ENCODE results near the gene MORC4. TPM values are rescaled to one million over a fixed set of nuclear protein-coding genes. Genes with fewer than 3 reads are reported as not detected.
"Not testable (repeated sequence)": the region's sequence is repeated elsewhere in the genome, so short reads cannot be mapped to it uniquely, and the experiment has no call there.

Gene MORC4
- total RNA-seq, 3 donors from 2014 or later (not counting 1 experiment from before 2014, with no cell fraction given), result 2.5 to 3.6 (median 3.0) TPM

DNA sequence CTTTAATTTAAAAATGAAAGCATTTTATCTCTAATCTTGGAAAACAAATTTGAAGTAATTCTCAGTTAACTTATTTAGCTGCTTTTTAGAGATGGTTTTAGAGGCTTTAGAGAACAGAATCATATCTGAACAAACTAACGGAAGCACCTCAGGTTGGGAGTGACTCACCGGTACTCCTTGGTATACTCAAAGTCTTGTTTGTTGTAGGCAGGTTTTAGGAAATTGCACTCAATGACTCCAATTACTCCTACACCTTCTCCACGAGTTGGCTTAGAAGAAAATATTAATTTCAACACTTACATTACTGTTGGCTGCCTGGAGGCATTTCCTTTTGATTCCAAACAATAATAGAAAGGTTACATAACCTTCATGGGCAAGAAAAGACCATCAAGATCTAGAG is 23.6 kb downstream of the MORC4 start:
- no peak overlapping the region for H3K4me3 Mint-ChIP-seq
- no CpG with 5 or more reads among the region's 3 CpGs for WGBS (ENCODE audit: insufficient coverage)
- Histone ChIP-seq H3K4me3 (ENCODE audit: low read length) (no peak overlapping the region), H3K27ac (ENCODE audit: low read length) (no peak overlapping the region), H3K4me1 (ENCODE audit: control insufficient read depth, insufficient read depth, low read length) (no peaks in the 10 kb centered on the region), H3K9me3 (ENCODE audit: control insufficient read depth, insufficient read depth, low read length) (no peaks in the 10 kb centered on the region), H3K27me3 (ENCODE audit: control insufficient read depth, insufficient read depth, low read length) (no peaks in the 10 kb centered on the region), H3K36me3 (ENCODE audit: control insufficient read depth, insufficient read depth, low read length) (no peaks in the 10 kb centered on the region)
- H3K27me3 Mint-ChIP-seq (ENCODE audit: low read depth in 2 of 2), result no peaks in the 10 kb centered on the region
- intact Hi-C loops (cut with micrococcal nuclease), result no loop called here
- no peak overlapping the region for H3K27ac Mint-ChIP-seq
- TF ChIP-seq CTCF (IDR thresholded peaks at IDR 0.05), result no peak
- DNase-seq (no peak), ATAC-seq (no peak)
- H3K9me3 Mint-ChIP-seq, result no peaks in the 10 kb centered on the region
- no peaks in the 10 kb centered on the region for H3K36me3 Mint-ChIP-seq
- H3K4me1 Mint-ChIP-seq, result no peaks in the 10 kb centered on the region

DNA sequence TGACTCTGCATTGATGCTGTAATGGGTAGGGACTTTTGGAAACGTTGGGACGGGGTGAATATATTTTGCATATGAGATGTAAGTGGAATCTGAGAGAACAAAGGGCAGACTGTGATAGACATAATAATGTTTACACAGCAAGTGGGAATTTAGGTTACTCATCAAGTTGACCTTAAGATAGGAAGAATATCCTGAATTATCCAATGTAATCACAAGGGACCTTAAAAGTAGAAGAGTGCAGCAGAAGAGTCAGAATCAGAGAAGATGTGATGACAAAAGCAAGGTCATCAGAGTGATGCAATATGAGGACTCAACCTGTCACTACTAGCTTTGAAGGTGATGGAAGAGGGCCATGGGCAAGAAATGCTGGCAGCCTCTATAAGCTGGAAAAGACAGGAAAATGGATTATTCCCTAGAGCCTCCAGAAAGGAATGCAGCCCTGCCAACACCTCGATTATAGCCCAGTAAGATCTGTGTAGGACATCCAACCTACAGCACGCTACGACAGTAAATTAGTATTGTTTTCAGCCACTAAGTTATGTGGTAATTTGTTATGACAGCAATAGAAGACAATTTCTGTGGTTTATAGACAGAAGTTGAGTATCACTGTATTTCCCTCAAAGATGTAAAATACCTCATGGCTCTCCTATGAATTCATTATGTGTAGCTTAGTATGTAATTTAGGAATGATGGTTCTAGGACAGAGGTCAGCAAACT is 26.4 kb downstream of the MORC4 start:
- TF ChIP-seq CTCF (IDR thresholded peaks at IDR 0.05), result no peak
- ATAC-seq (no peak), DNase-seq (no peak)
- H3K27ac ChIP-seq (ENCODE audit: low read length), result no peak overlapping the region
- H3K4me1 ChIP-seq (ENCODE audit: control insufficient read depth, insufficient read depth, low read length), result no peaks in the 10 kb centered on the region
- H3K9me3 Mint-ChIP-seq, result no peaks in the 10 kb centered on the region
- no peaks in the 10 kb centered on the region for H3K36me3 Mint-ChIP-seq
- no peak overlapping the region for H3K27ac Mint-ChIP-seq
- no peaks in the 10 kb centered on the region for H3K36me3 ChIP-seq (ENCODE audit: control insufficient read depth, insufficient read depth, low read length)
- no peaks in the 10 kb centered on the region for H3K9me3 ChIP-seq (ENCODE audit: control insufficient read depth, insufficient read depth, low read length)
- no peaks in the 10 kb centered on the region for H3K27me3 Mint-ChIP-seq (ENCODE audit: low read depth in 2 of 2)
- whole genome bisulfite sequencing (ENCODE audit: insufficient coverage), result 89% methylated on average over 5 of the region's 5 CpGs
- intact Hi-C loops (cut with micrococcal nuclease), result no loop called here
- no peak overlapping the region for H3K4me3 Mint-ChIP-seq
- no peak overlapping the region for H3K4me3 ChIP-seq (ENCODE audit: low read length)
- no peaks in the 10 kb centered on the region for H3K4me1 Mint-ChIP-seq
- no peaks in the 10 kb centered on the region for H3K27me3 ChIP-seq (ENCODE audit: control insufficient read depth, insufficient read depth, low read length)

DNA sequence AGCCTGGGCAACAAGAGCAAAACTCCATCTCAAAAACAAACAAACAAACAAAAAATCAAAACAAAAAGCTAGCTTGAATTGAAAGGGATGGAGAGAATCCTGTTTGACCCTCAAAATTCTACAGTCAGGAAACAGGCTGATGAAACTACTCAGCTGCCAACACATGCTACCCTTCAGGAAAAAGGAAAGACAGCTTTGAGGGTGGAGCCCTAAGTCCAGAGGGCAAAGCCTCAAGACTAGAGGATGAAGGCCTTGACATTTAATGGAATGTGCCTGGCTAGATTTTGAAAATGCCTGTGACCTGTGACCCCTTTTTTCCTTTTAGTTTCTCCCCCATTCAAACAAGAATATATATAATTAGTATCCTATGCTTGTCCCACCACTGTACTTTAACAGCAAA is 27.1 kb downstream of the MORC4 start:
- no peak overlapping the region for H3K4me3 Mint-ChIP-seq
- no peak for ATAC-seq
- H3K27me3 ChIP-seq (ENCODE audit: control insufficient read depth, insufficient read depth, low read length), result no peaks in the 10 kb centered on the region
- H3K27ac ChIP-seq (ENCODE audit: low read length), result no peak overlapping the region
- H3K4me3 ChIP-seq (ENCODE audit: low read length), result no peak overlapping the region
- H3K36me3 ChIP-seq (ENCODE audit: control insufficient read depth, insufficient read depth, low read length), result no peaks in the 10 kb centered on the region
- H3K27me3 Mint-ChIP-seq (ENCODE audit: low read depth in 2 of 2), result no peaks in the 10 kb centered on the region
- no peaks in the 10 kb centered on the region for H3K4me1 Mint-ChIP-seq
- intact Hi-C loops (cut with micrococcal nuclease), result no loop called here
- no peaks in the 10 kb centered on the region for H3K4me1 ChIP-seq (ENCODE audit: control insufficient read depth, insufficient read depth, low read length)
- no peak overlapping the region for H3K27ac Mint-ChIP-seq
- H3K9me3 ChIP-seq (ENCODE audit: control insufficient read depth, insufficient read depth, low read length), result no peaks in the 10 kb centered on the region
- H3K36me3 Mint-ChIP-seq, result no peaks in the 10 kb centered on the region
- no peak for TF ChIP-seq CTCF (IDR thresholded peaks at IDR 0.05)
- H3K9me3 Mint-ChIP-seq, result peaks cover 0 to 2% of the 10 kb centered on the region in 2 donors
- DNase-seq, result no peak

- H3K4me3 Mint-ChIP-seq; H3K36me3 Mint-ChIP-seq; intact Hi-C loops (cut with micrococcal nuclease); ATAC-seq; H3K27ac Mint-ChIP-seq; H3K9me3 ChIP-seq (ENCODE audit: control insufficient read depth, insufficient read depth, low read length); DNase-seq; H3K9me3 Mint-ChIP-seq; H3K4me1 Mint-ChIP-seq; H3K27me3 ChIP-seq (ENCODE audit: control insufficient read depth, insufficient read depth, low read length); H3K27ac ChIP-seq (ENCODE audit: low read length); H3K36me3 ChIP-seq (ENCODE audit: control insufficient read depth, insufficient read depth, low read length); H3K4me3 ChIP-seq (ENCODE audit: low read length); H3K4me1 ChIP-seq (ENCODE audit: control insufficient read depth, insufficient read depth, low read length): not testable (repeated sequence)
- H3K27me3 Mint-ChIP-seq (ENCODE audit: low read depth in 2 of 2), result peaks cover 0 to 19% of the 10 kb centered on the region in 2 donors
- WGBS (ENCODE audit: insufficient coverage), result 91% methylated on average over 6 of the region's 6 CpGs
Observed at GRCh38 chrX:106966547-106966946, 33.5 kb downstream of the MORC4 start.

All from natural killer cell (primary cell).